ENCODE data around the gene CLEC4F. TPM values are rescaled to one million over a fixed set of nuclear protein-coding genes. Genes with fewer than 3 reads are reported as not detected.

Gene CLEC4F
- total RNA-seq, 1 donor from 2014 or later, result not detected

- DNase-seq (ENCODE audit: low spot score) (peak; percentile 54), ATAC-seq (peak; percentile 90)
Measured at GRCh38 chr2:70789304-70790135, 30.9 kb downstream of the CLEC4F start.

GRCh38 chr2:70785137-70785911 lies 35.1 kb downstream of the CLEC4F start:
- peak; percentile 70 for ATAC-seq
- no peak for DNase-seq (ENCODE audit: low spot score)

GRCh38 chr2:70784320-70784719 lies 36.1 kb downstream of the CLEC4F start:
- ATAC-seq (no peak), DNase-seq (ENCODE audit: low spot score) (no peak)

- DNase-seq (ENCODE audit: low spot score), result no peak
- ATAC-seq, result no peak
Measured at GRCh38 chr2:70779911-70780545, 40.4 kb downstream of the CLEC4F start.

GRCh38 chr2:70779491-70779890 lies 40.9 kb downstream of the CLEC4F start:
- DNase-seq (ENCODE audit: low spot score) (no peak), ATAC-seq (no peak)

- ATAC-seq, result no peak
- DNase-seq (ENCODE audit: low spot score), result no peak
Measured at GRCh38 chr2:70778676-70779075, 41.7 kb downstream of the CLEC4F start.

- ATAC-seq, result no peak
Measured at GRCh38 chr2:70777450-70777849, 42.9 kb downstream of the CLEC4F start.

GRCh38 chr2:70776266-70776665 lies 44.1 kb downstream of the CLEC4F start:
- no peak for DNase-seq (ENCODE audit: low spot score)

More at GRCh38 chr2:70777450-70777849, 42.9 kb downstream of the CLEC4F start:
- no peak for DNase-seq (ENCODE audit: low spot score)

GRCh38 chr2:70775141-70775540 lies 45.3 kb downstream of the CLEC4F start:
- ATAC-seq, result no peak
- DNase-seq (ENCODE audit: low spot score), result no peak

More at GRCh38 chr2:70776266-70776665, 44.1 kb downstream of the CLEC4F start:
- ATAC-seq, result no peak

GRCh38 chr2:70772486-70773155 lies 47.8 kb downstream of the CLEC4F start:
- ATAC-seq, result no peak
- no peak for DNase-seq (ENCODE audit: low spot score)

- ATAC-seq (no peak), DNase-seq (ENCODE audit: low spot score) (no peak)
Measured at GRCh38 chr2:70771446-70771845, 49.0 kb downstream of the CLEC4F start.

GRCh38 chr2:70769450-70769849 lies 50.9 kb downstream of the CLEC4F start:
- ATAC-seq (no peak), DNase-seq (ENCODE audit: low spot score) (no peak)

- ATAC-seq, result no peak
- no peak for DNase-seq (ENCODE audit: low spot score)
Measured at GRCh38 chr2:70768590-70769085, 51.8 kb downstream of the CLEC4F start.

GRCh38 chr2:70767699-70768589 lies 52.5 kb downstream of the CLEC4F start, which contains the start of gene ADD2:
ADD2 (minus strand) TSS chr2:70768200; CDS start chr2:70706408, 61,792 bp downstream.
- no peak for DNase-seq (ENCODE audit: low spot score)
- ATAC-seq, result peak; percentile 48

- no peak for DNase-seq (ENCODE audit: low spot score)
- no peak for ATAC-seq
Measured at GRCh38 chr2:70767079-70767698, 53.2 kb downstream of the CLEC4F start.

GRCh38 chr2:70766357-70767078 lies 53.9 kb downstream of the CLEC4F start:
- DNase-seq (ENCODE audit: low spot score) (no peak), ATAC-seq (no peak)

- DNase-seq (ENCODE audit: low spot score) (no peak), ATAC-seq (no peak)
Measured at GRCh38 chr2:70765507-70765906, 54.9 kb downstream of the CLEC4F start.

GRCh38 chr2:70759446-70759845 lies 61.0 kb downstream of the CLEC4F start:
- DNase-seq (ENCODE audit: low spot score) (no peak), ATAC-seq (no peak)
